HG03571 (cell line): Measurements from ENCODE around the gene PDE3A.

Source experiments
- ATAC-seq: cut with Tn5 transposase; IDR thresholded peaks from one replicate; pipeline ENCODE4 v1.9.1; 2021; ENCODE audit not compliant: unreplicated experiment

Gene PDE3A

GRCh38 chr12:20453756-20454310 is 85.5 kb downstream of the PDE3A start:
- ATAC-seq = no peak

- no peak for ATAC-seq
These were observed 86.8 kb downstream of the PDE3A start for GRCh38 chr12:20455001-20455706.

GRCh38 chr12:20457582-20457981 is 89.2 kb downstream of the PDE3A start:
- no peak for ATAC-seq

GRCh38 chr12:20458011-20458410 is 89.7 kb downstream of the PDE3A start:
- no peak for ATAC-seq

GRCh38 chr12:20459920-20460319 is 91.6 kb downstream of the PDE3A start:
- no peak for ATAC-seq

GRCh38 chr12:20460956-20461355 is 92.6 kb downstream of the PDE3A start:
- no peak for ATAC-seq

GRCh38 chr12:20463913-20464524 is 95.7 kb downstream of the PDE3A start:
- no peak for ATAC-seq

- no peak for ATAC-seq
These were observed 101.0 kb downstream of the PDE3A start for GRCh38 chr12:20469300-20469699.

- ATAC-seq = no peak
These were observed 101.4 kb downstream of the PDE3A start for GRCh38 chr12:20469756-20470155.

GRCh38 chr12:20472102-20472782 is 103.9 kb downstream of the PDE3A start:
- ATAC-seq = no peak

- ATAC-seq = no peak
These were observed 104.8 kb downstream of the PDE3A start for GRCh38 chr12:20473133-20473532.

- no peak for ATAC-seq
These were observed 105.7 kb downstream of the PDE3A start for GRCh38 chr12:20474016-20474415.

- ATAC-seq = no peak
These were observed 106.1 kb downstream of the PDE3A start for GRCh38 chr12:20474443-20474842.

- ATAC-seq = no peak
These were observed 107.2 kb downstream of the PDE3A start for GRCh38 chr12:20475542-20475941.

GRCh38 chr12:20476551-20476950 is 108.2 kb downstream of the PDE3A start:
- ATAC-seq = no peak

GRCh38 chr12:20477255-20477654 is 108.9 kb downstream of the PDE3A start:
- ATAC-seq = no peak

GRCh38 chr12:20477672-20478071 is 109.3 kb downstream of the PDE3A start:
- no peak for ATAC-seq

GRCh38 chr12:20482491-20483054 is 114.2 kb downstream of the PDE3A start:
- no peak for ATAC-seq

- ATAC-seq = no peak
These were observed 115.4 kb downstream of the PDE3A start for GRCh38 chr12:20483776-20484175.

- ATAC-seq = no peak
These were observed 117.9 kb downstream of the PDE3A start for GRCh38 chr12:20486233-20486632.

GRCh38 chr12:20487519-20487918 is 119.2 kb downstream of the PDE3A start:
- ATAC-seq = no peak

GRCh38 chr12:20489645-20490044 is 121.3 kb downstream of the PDE3A start:
- ATAC-seq = no peak
